ENCODE data around the gene TENT5A.

Gene TENT5A

GRCh38 chr6:81700414-81700813 is 52.1 kb downstream of the TENT5A start:
- DNase-seq = no peak

DNA sequence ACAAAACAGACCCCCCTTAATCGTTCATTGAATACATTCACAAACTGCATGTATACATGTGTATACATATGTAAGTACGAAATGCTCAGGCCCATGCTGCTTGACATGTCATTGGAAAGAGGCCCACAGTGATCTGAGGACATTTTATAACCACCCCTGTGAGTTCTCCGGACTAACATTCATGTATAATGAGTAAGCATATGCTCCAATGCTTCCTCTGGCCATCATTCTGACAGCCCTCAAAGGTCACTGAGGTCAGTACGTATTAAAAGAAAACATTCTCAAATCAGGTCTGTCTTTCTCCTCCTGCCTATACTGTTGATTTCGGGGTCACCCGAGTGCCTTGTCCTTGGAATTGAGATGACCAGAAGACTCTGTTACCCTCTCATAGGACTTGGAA is 54.9 kb downstream of the TENT5A start:
- no peak for DNase-seq

DNA sequence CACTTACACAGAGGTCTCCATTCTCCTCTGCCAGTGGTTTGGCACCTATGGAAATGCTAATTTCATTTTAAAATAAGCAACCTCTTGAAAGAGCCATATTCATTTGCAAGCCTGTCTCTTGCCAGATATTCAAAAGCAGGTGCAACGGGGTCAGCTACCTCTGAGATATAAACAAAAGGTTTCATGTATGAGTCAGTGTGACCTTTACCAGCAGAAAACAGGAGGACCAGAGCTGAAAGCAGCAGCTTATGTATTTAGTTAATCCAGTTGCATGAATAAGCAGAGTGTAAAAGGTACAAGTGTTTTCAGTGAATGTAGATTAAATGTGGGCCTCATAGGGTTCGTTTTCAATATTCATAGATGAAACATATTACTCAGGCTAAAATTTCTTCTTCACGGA is 56.0 kb downstream of the TENT5A start:
- DNase-seq = no peak
